HG03045 (cell line): Measurements from ENCODE around the gene SMIM30.
A peak's percentile ranks its signal among the peaks of the same experiment; 100 is the strongest.

Experiments
- ATAC-seq: cut with Tn5 transposase; IDR thresholded peaks from one replicate; pipeline ENCODE4 v1.9.1; 2021; ENCODE audit warnings: mild to moderate bottlenecking, moderate library complexity; ENCODE audit not compliant: unreplicated experiment

SMIM30 gene

GRCh38 chr7:113109718-113110117 is 8.6 kb downstream of the SMIM30 start:
- ATAC-seq = no peak

- ATAC-seq = no peak
These were observed 18.2 kb downstream of the SMIM30 start for GRCh38 chr7:113100121-113100603.

GRCh38 chr7:113099284-113099919 is 19.0 kb downstream of the SMIM30 start:
- ATAC-seq = no peak

- ATAC-seq = no peak
These were observed 23.7 kb downstream of the SMIM30 start for GRCh38 chr7:113094517-113095249.

GRCh38 chr7:113093561-113093960 is 24.8 kb downstream of the SMIM30 start:
- no peak for ATAC-seq

- ATAC-seq = no peak
These were observed 25.6 kb downstream of the SMIM30 start for GRCh38 chr7:113092762-113093161.

GRCh38 chr7:113087071-113087998 is 31.0 kb downstream of the SMIM30 start:
- no peak for ATAC-seq

GRCh38 chr7:113086431-113086888 is 31.9 kb downstream of the SMIM30 start, which contains the start of gene GPR85:
Gene GPR85, minus strand, starts transcription at chr7:113086827. Its CDS starts 2,106 bp downstream, at chr7:113084721.
- ATAC-seq = peak; percentile 62

GRCh38 chr7:113085781-113086390 is 32.5 kb downstream of the SMIM30 start:
- ATAC-seq = no peak

GRCh38 chr7:113084496-113085172 is 33.7 kb downstream of the SMIM30 start:
- ATAC-seq = no peak

GRCh38 chr7:113083816-113084495 is 34.4 kb downstream of the SMIM30 start:
- no peak for ATAC-seq

- no peak for ATAC-seq
These were observed 35.1 kb downstream of the SMIM30 start for GRCh38 chr7:113083132-113083815.

GRCh38 chr7:113078331-113078730 is 40.0 kb downstream of the SMIM30 start:
- no peak for ATAC-seq

GRCh38 chr7:113076703-113077102 is 41.7 kb downstream of the SMIM30 start:
- ATAC-seq = no peak

- no peak for ATAC-seq
These were observed 46.9 kb downstream of the SMIM30 start for GRCh38 chr7:113071465-113071864.
